Measurements from ENCODE around the gene CLEC18C.

CLEC18C gene

DNA sequence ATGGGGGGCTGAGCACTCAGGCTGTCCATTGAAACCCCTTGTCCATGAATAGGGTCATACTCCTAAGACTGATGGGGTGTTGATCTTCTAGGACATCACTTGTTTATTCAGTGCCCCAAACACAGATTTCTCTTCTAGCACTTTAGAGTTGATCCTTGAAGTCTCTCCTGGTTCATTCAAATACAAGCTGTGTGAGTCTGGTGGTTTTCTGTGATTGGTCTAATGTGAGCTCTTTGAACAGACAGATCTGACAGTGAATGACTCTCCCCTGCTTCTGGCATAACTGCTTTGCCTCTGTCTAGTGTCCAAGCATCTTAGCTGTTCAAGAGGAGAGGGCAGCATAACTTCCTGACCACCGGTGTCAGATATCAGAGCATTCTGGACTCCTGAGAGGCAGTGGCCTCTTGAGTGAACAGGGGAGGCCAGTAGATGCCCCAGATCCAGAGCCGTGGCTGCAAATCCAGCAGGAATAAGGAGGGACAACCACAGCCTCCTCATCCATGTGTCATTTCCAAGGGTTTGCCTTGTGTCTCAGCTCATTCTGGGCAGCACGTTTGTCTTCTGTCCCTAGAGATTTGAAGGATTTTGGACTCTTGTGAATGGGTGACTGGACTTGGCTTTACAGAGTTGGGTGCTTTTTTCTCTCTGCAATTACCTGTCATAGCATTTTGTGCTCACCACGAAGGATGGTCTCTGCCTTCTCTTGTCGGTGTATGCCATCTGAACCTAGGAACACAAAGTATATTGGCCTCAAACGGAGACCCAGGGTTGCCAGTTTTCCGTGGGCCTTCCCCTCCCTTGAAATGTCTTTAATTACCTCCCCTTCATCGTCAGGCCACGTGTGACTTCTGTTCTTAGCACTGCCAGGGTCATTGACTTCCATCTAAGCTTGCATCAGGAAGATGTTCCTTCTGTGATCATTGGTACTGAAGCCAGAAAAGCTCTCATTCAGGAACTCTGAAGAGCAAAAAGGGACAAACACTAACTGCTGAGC lies 13.9 kb upstream of the CLEC18C start:
- no peak overlapping the region for H3K18ac ChIP-seq (ENCODE audit: low read length)
- H2AFZ ChIP-seq (ENCODE audit: insufficient read depth, low read length, poor library complexity), result no peak overlapping the region
- no peak overlapping the region for H2BK5ac ChIP-seq (ENCODE audit: low read depth, low read length, poor library complexity)
- no peak overlapping the region for H3K27ac ChIP-seq (ENCODE audit: low read depth, low read length)
- DNase-seq, result no peak
- no peak overlapping the region for H3K4ac ChIP-seq (ENCODE audit: low read depth, low read length)
- H3K36me3 ChIP-seq (ENCODE audit: control insufficient read depth in 1 of 2, insufficient read depth in 2 of 2, low read length in 2 of 2), result peaks cover 29 to 54% of the 10 kb centered on the region in 2 experiments
- H4K91ac ChIP-seq (ENCODE audit: low read depth, low read length), result no peak overlapping the region
- no peaks in the 10 kb centered on the region for H3K27me3 ChIP-seq (ENCODE audit: insufficient read depth, low read length)
- H4K12ac ChIP-seq (ENCODE audit: low read depth, low read length), result no peak overlapping the region
- no peak overlapping the region for H2BK12ac ChIP-seq (ENCODE audit: low read length)
- H4K8ac ChIP-seq (ENCODE audit: low read depth, low read length), result no peak overlapping the region
- H3K23ac ChIP-seq (ENCODE audit: low read length), result no peak overlapping the region
- WGBS (ENCODE audit: extremely low coverage, insufficient coverage, insufficient read length), result no CpG with 5 or more reads among the region's 9 CpGs
- H2AK5ac ChIP-seq (ENCODE audit: low read length), result no peak overlapping the region
- H3K4me3 ChIP-seq (ENCODE audit: low read depth, low read length), result no peak overlapping the region
- no peak overlapping the region for H3K4me2 ChIP-seq (ENCODE audit: low read length)
- no peak overlapping the region for H3K9ac ChIP-seq (ENCODE audit: low read length)
- no peaks in the 10 kb centered on the region for H3K9me3 ChIP-seq (ENCODE audit: insufficient read depth, low read depth, low read length)
- H3K79me1 ChIP-seq (ENCODE audit: low read length), result no peaks in the 10 kb centered on the region
- no peak overlapping the region for H3K14ac ChIP-seq (ENCODE audit: low read length)
- no peak overlapping the region for H2BK120ac ChIP-seq (ENCODE audit: insufficient read depth, low read length, poor library complexity)
- no peaks in the 10 kb centered on the region for H3K4me1 ChIP-seq (ENCODE audit: control insufficient read depth in 1 of 2, insufficient read depth in 2 of 2, low read length in 2 of 2)
- no peaks in the 10 kb centered on the region for H3K79me2 ChIP-seq (ENCODE audit: control insufficient read depth, insufficient read depth, low read length, poor library complexity)

DNA sequence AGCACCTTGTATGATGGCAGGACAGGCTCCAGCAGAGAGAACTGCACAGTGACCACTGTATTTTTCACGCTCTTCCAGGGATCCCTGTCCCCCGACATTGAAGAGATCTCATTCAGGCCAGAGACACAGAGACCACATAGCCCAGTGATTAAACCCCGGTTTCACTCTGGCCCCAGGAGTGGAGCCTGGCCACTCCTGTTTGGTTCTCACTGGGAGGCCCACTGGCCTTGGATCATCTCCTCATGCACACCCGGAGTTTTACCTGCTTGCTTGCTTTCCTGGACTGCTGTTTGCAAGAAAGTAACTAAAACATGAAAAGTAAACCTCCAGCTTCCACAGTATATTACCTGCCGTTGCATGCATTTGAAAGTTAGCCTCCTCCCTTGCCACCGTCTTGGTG lies 13.2 kb upstream of the CLEC18C start:
- H3K9ac ChIP-seq (ENCODE audit: low read length), result no peak overlapping the region
- no peak overlapping the region for H3K4ac ChIP-seq (ENCODE audit: low read depth, low read length)
- H2BK120ac ChIP-seq (ENCODE audit: insufficient read depth, low read length, poor library complexity), result no peak overlapping the region
- no peak overlapping the region for H3K23ac ChIP-seq (ENCODE audit: low read length)
- no peaks in the 10 kb centered on the region for H3K9me3 ChIP-seq (ENCODE audit: insufficient read depth, low read depth, low read length)
- WGBS (ENCODE audit: extremely low coverage, insufficient coverage, insufficient read length), result no CpG with 5 or more reads among the region's 6 CpGs
- no peak overlapping the region for H3K4me3 ChIP-seq (ENCODE audit: low read depth, low read length)
- H3K4me1 ChIP-seq (ENCODE audit: control insufficient read depth in 1 of 2, insufficient read depth in 2 of 2, low read length in 2 of 2), result no peaks in the 10 kb centered on the region
- H3K18ac ChIP-seq (ENCODE audit: low read length), result no peak overlapping the region
- H2AK5ac ChIP-seq (ENCODE audit: low read length), result no peak overlapping the region
- no peak overlapping the region for H4K8ac ChIP-seq (ENCODE audit: low read depth, low read length)
- no peak overlapping the region for H4K91ac ChIP-seq (ENCODE audit: low read depth, low read length)
- no peak overlapping the region for H2AFZ ChIP-seq (ENCODE audit: insufficient read depth, low read length, poor library complexity)
- H3K4me2 ChIP-seq (ENCODE audit: low read length), result no peak overlapping the region
- no peak overlapping the region for H3K27ac ChIP-seq (ENCODE audit: low read depth, low read length)
- no peaks in the 10 kb centered on the region for H3K79me1 ChIP-seq (ENCODE audit: low read length)
- no peaks in the 10 kb centered on the region for H3K79me2 ChIP-seq (ENCODE audit: control insufficient read depth, insufficient read depth, low read length, poor library complexity)
- peaks cover 28 to 52% of the 10 kb centered on the region in 2 experiments for H3K36me3 ChIP-seq (ENCODE audit: control insufficient read depth in 1 of 2, insufficient read depth in 2 of 2, low read length in 2 of 2)
- H3K14ac ChIP-seq (ENCODE audit: low read length), result no peak overlapping the region
- H4K12ac ChIP-seq (ENCODE audit: low read depth, low read length), result no peak overlapping the region
- H3K27me3 ChIP-seq (ENCODE audit: insufficient read depth, low read length), result no peaks in the 10 kb centered on the region
- no peak for DNase-seq
- no peak overlapping the region for H2BK5ac ChIP-seq (ENCODE audit: low read depth, low read length, poor library complexity)
- H2BK12ac ChIP-seq (ENCODE audit: low read length), result no peak overlapping the region

DNA sequence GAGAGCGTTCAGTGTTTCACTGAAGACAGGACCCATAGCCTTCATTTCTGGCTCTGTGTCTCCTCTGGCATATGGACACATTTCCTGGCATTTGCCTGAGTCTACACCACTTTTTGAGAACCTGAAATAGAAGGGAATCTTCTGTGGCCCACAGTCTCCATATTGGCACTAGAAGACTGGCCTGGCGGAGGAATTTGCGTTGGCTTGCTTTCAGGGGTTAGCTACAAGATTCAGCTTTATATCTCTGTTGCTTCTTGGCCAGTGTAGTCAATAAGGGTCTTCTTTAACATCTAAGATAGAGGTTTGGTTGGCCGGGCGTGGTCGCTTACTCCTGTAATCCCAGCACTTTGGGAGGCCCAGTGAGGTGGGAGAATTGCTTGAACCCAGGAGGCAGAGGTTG lies 12.8 kb upstream of the CLEC18C start:
- H2AK5ac ChIP-seq (ENCODE audit: low read length), result no peak overlapping the region
- no peaks in the 10 kb centered on the region for H3K4me1 ChIP-seq (ENCODE audit: control insufficient read depth in 1 of 2, insufficient read depth in 2 of 2, low read length in 2 of 2)
- no peak overlapping the region for H2BK120ac ChIP-seq (ENCODE audit: insufficient read depth, low read length, poor library complexity)
- H4K8ac ChIP-seq (ENCODE audit: low read depth, low read length), result no peak overlapping the region
- no CpG with 5 or more reads among the region's 6 CpGs for WGBS (ENCODE audit: extremely low coverage, insufficient coverage, insufficient read length)
- no peak overlapping the region for H4K12ac ChIP-seq (ENCODE audit: low read depth, low read length)
- H3K79me2 ChIP-seq (ENCODE audit: control insufficient read depth, insufficient read depth, low read length, poor library complexity), result no peaks in the 10 kb centered on the region
- no peak overlapping the region for H3K4ac ChIP-seq (ENCODE audit: low read depth, low read length)
- no peaks in the 10 kb centered on the region for H3K27me3 ChIP-seq (ENCODE audit: insufficient read depth, low read length)
- no peak overlapping the region for H3K18ac ChIP-seq (ENCODE audit: low read length)
- H3K36me3 ChIP-seq (ENCODE audit: control insufficient read depth in 1 of 2, insufficient read depth in 2 of 2, low read length in 2 of 2), result peaks cover 27 to 52% of the 10 kb centered on the region in 2 experiments
- no peak overlapping the region for H2AFZ ChIP-seq (ENCODE audit: insufficient read depth, low read length, poor library complexity)
- no peak for DNase-seq
- no peak overlapping the region for H4K91ac ChIP-seq (ENCODE audit: low read depth, low read length)
- no peak overlapping the region for H3K23ac ChIP-seq (ENCODE audit: low read length)
- H3K9me3 ChIP-seq (ENCODE audit: insufficient read depth, low read depth, low read length), result no peaks in the 10 kb centered on the region
- no peak overlapping the region for H3K4me2 ChIP-seq (ENCODE audit: low read length)
- H3K27ac ChIP-seq (ENCODE audit: low read depth, low read length), result no peak overlapping the region
- no peak overlapping the region for H2BK12ac ChIP-seq (ENCODE audit: low read length)
- no peak overlapping the region for H3K4me3 ChIP-seq (ENCODE audit: low read depth, low read length)
- H3K9ac ChIP-seq (ENCODE audit: low read length), result no peak overlapping the region
- no peak overlapping the region for H3K14ac ChIP-seq (ENCODE audit: low read length)
- H3K79me1 ChIP-seq (ENCODE audit: low read length), result no peaks in the 10 kb centered on the region
- H2BK5ac ChIP-seq (ENCODE audit: low read depth, low read length, poor library complexity), result no peak overlapping the region

DNA sequence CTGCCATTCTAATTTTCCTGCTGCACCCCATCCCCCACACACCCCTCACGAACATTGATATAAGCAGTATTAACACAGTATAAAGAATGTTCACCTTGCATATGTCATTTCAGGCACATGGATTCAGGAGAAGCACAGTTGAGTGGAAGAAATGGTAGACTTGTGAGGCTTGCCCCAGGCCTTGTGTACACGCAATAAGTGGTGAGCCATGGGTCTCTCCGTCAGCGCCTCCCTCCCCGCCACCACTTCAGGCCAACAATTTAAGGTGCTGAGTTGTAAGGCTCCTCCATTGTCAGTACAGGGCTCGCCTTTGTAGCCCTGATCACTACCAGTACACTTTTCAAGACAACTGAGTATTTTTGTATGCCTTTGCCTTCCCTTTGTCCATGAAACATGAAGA lies 12.2 kb upstream of the CLEC18C start:
- Histone ChIP-seq H3K79me2 (ENCODE audit: control insufficient read depth, insufficient read depth, low read length, poor library complexity) (no peaks in the 10 kb centered on the region), H3K36me3 (ENCODE audit: control insufficient read depth in 1 of 2, insufficient read depth in 2 of 2, low read length in 2 of 2) (peaks cover 24 to 49% of the 10 kb centered on the region in 2 experiments), H3K4me1 (ENCODE audit: control insufficient read depth in 1 of 2, insufficient read depth in 2 of 2, low read length in 2 of 2) (no peaks in the 10 kb centered on the region), H2BK12ac (ENCODE audit: low read length) (no peak overlapping the region), H2AFZ (ENCODE audit: insufficient read depth, low read length, poor library complexity) (no peak overlapping the region), H4K91ac (ENCODE audit: low read depth, low read length) (no peak overlapping the region), H2BK5ac (ENCODE audit: low read depth, low read length, poor library complexity) (no peak overlapping the region), H3K4ac (ENCODE audit: low read depth, low read length) (no peak overlapping the region), H3K4me3 (ENCODE audit: low read depth, low read length) (no peak overlapping the region), H3K18ac (ENCODE audit: low read length) (no peak overlapping the region), H3K9ac (ENCODE audit: low read length) (no peak overlapping the region), H4K8ac (ENCODE audit: low read depth, low read length) (no peak overlapping the region), H4K12ac (ENCODE audit: low read depth, low read length) (no peak overlapping the region), H3K27ac (ENCODE audit: low read depth, low read length) (no peak overlapping the region), H2BK120ac (ENCODE audit: insufficient read depth, low read length, poor library complexity) (no peak overlapping the region), H3K27me3 (ENCODE audit: insufficient read depth, low read length) (no peaks in the 10 kb centered on the region), H3K4me2 (ENCODE audit: low read length) (no peak overlapping the region), H3K79me1 (ENCODE audit: low read length) (no peaks in the 10 kb centered on the region), H3K14ac (ENCODE audit: low read length) (no peak overlapping the region), H3K23ac (ENCODE audit: low read length) (no peak overlapping the region), H3K9me3 (ENCODE audit: insufficient read depth, low read depth, low read length) (no peaks in the 10 kb centered on the region), H2AK5ac (ENCODE audit: low read length) (no peak overlapping the region)
- DNase-seq, result no peak
- WGBS (ENCODE audit: extremely low coverage, insufficient coverage, insufficient read length), result no CpG with 5 or more reads among the region's 6 CpGs
